ENCODE measurements around the gene KCP. TPM values are rescaled to one million over a fixed set of nuclear protein-coding genes. Genes with fewer than 3 reads are reported as not detected.

KCP gene
- total RNA-seq, 1 experiment from 2014 or later = 1.6 TPM

DNA sequence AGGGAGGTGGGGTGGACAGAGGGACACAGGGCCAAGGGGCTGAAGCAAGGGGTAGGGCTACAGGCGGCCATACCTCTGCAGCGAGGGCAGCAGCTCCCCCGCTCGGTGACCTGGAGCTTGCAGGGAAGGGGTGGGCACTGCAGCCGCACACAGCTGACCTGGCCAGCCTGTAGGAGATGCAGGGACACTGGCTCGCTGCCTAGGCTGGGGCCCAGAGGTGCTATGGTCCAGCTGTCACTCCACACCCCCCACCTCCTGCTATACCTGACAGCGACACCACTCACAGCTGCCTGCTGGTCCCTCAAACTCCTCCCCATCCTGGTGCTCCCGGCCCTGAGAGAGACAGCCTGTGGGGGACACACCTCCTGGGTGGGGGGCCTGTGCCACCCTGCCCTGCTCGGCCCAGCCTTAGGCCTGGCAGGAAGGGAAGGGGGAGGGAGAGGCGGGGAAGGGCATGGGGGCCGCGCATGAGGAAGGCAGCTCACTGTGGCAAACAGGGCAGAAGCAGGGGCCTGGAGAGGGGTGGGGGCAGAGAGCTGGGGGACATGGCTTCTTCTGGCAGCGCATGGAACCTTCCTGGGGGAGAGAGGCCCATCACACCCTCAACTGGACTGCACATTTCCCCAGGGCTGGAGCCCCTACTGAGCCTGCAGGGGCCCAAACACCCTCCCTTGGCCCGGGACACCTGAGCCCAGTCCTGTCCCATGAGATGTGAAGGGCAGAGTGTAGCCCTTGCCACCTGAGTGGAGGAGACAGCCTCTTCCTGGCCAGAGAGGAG is 23.9 kb downstream of the KCP start:
- intact Hi-C loops (cut with micrococcal nuclease) = no loop called here
- Histone ChIP-seq H3K9me2 (ENCODE audit: insufficient read depth) (no peaks in the 10 kb centered on the region), H3K36me3 (ENCODE audit: control insufficient read depth in 1 of 2, insufficient read depth in 2 of 2, low read length in 2 of 2) (no peaks in the 10 kb centered on the region), H3K27ac (ENCODE audit: low read depth, low read length) (no peak overlapping the region), H3K4me3 (replicated peaks in 1 of 2; ENCODE audit: low read depth in 1 of 2, low read length in 2 of 2) (no peak overlapping the region), H4K20me1 (ENCODE audit: insufficient read depth) (no peaks in the 10 kb centered on the region), H2AFZ (ENCODE audit: low read depth, low read length, poor library complexity, severe bottlenecking) (no peak overlapping the region), H3K9ac (ENCODE audit: low read length) (no peak overlapping the region), H3K4me2 (ENCODE audit: low read length) (no peak overlapping the region), H3K9me3 (ENCODE audit: control insufficient read depth in 1 of 2, insufficient read depth in 1 of 2, low read depth in 1 of 2, low read length in 2 of 2) (no peaks in the 10 kb centered on the region), H3K79me2 (ENCODE audit: insufficient read depth, low read length) (no peaks in the 10 kb centered on the region), H3K27me3 (ENCODE audit: insufficient read depth, low read length) (no peaks in the 10 kb centered on the region), H3K4me1 (ENCODE audit: control insufficient read depth in 1 of 2, insufficient read depth in 2 of 2, low read length in 2 of 2) (peaks cover 9 to 41% of the 10 kb centered on the region in 2 experiments)
- BruUV-seq (replicated peaks) = no TSS peak
- ChIA-PET CTCF (interaction anchor here (1.2 kb wide), 1 partner anchor 205 kb away, joined by 3 read pairs; no protein-coding TSS in a partner anchor), POLR2A (no interaction called here), RAD21 (ENCODE audit: low non-redundant PET in 1 of 2, low total read pairs in 2 of 2, uncharacterized antibody in 2 of 2, unreplicated experiment in 2 of 2) (no interaction called here)
- no peak for DNase-seq (ENCODE audit: low read depth, low spot score)
- no peak for ATAC-seq
- TF ChIP-seq RAD21 (IDR thresholded peaks at IDR 0.05; ENCODE audit: low read depth) = no peak
- no peak for TF ChIP-seq SP1 (IDR thresholded peaks at IDR 0.05; ENCODE audit: low read depth)
- TF ChIP-seq EZH2phosphoT487 (IDR thresholded peaks at IDR 0.05; ENCODE audit: borderline replicate concordance) = no peak
- TF ChIP-seq, protein P1, sequence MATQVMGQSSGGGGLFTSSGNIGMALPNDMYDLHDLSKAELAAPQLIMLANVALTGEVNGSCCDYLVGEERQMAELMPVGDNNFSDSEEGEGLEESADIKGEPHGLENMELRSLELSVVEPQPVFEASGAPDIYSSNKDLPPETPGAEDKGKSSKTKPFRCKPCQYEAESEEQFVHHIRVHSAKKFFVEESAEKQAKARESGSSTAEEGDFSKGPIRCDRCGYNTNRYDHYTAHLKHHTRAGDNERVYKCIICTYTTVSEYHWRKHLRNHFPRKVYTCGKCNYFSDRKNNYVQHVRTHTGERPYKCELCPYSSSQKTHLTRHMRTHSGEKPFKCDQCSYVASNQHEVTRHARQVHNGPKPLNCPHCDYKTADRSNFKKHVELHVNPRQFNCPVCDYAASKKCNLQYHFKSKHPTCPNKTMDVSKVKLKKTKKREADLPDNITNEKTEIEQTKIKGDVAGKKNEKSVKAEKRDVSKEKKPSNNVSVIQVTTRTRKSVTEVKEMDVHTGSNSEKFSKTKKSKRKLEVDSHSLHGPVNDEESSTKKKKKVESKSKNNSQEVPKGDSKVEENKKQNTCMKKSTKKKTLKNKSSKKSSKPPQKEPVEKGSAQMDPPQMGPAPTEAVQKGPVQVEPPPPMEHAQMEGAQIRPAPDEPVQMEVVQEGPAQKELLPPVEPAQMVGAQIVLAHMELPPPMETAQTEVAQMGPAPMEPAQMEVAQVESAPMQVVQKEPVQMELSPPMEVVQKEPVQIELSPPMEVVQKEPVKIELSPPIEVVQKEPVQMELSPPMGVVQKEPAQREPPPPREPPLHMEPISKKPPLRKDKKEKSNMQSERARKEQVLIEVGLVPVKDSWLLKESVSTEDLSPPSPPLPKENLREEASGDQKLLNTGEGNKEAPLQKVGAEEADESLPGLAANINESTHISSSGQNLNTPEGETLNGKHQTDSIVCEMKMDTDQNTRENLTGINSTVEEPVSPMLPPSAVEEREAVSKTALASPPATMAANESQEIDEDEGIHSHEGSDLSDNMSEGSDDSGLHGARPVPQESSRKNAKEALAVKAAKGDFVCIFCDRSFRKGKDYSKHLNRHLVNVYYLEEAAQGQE (IDR thresholded peaks at IDR 0.05; ENCODE audit: low read depth) = no peak
- no peak for TF ChIP-seq YY1 (IDR thresholded peaks at IDR 0.05; ENCODE audit: extremely low read depth, insufficient replicate concordance, low read depth, low read length)
- TF ChIP-seq, protein P2, sequence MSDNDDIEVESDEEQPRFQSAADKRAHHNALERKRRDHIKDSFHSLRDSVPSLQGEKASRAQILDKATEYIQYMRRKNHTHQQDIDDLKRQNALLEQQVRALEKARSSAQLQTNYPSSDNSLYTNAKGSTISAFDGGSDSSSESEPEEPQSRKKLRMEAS (IDR thresholded peaks at IDR 0.05) = no peak
- TF ChIP-seq, protein P3, sequence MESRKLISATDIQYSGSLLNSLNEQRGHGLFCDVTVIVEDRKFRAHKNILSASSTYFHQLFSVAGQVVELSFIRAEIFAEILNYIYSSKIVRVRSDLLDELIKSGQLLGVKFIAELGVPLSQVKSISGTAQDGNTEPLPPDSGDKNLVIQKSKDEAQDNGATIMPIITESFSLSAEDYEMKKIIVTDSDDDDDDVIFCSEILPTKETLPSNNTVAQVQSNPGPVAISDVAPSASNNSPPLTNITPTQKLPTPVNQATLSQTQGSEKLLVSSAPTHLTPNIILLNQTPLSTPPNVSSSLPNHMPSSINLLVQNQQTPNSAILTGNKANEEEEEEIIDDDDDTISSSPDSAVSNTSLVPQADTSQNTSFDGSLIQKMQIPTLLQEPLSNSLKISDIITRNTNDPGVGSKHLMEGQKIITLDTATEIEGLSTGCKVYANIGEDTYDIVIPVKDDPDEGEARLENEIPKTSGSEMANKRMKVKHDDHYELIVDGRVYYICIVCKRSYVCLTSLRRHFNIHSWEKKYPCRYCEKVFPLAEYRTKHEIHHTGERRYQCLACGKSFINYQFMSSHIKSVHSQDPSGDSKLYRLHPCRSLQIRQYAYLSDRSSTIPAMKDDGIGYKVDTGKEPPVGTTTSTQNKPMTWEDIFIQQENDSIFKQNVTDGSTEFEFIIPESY (IDR thresholded peaks at IDR 0.05; ENCODE audit: extremely low read depth, insufficient replicate concordance, low read length) = no peak
- TF ChIP-seq, protein P4, sequence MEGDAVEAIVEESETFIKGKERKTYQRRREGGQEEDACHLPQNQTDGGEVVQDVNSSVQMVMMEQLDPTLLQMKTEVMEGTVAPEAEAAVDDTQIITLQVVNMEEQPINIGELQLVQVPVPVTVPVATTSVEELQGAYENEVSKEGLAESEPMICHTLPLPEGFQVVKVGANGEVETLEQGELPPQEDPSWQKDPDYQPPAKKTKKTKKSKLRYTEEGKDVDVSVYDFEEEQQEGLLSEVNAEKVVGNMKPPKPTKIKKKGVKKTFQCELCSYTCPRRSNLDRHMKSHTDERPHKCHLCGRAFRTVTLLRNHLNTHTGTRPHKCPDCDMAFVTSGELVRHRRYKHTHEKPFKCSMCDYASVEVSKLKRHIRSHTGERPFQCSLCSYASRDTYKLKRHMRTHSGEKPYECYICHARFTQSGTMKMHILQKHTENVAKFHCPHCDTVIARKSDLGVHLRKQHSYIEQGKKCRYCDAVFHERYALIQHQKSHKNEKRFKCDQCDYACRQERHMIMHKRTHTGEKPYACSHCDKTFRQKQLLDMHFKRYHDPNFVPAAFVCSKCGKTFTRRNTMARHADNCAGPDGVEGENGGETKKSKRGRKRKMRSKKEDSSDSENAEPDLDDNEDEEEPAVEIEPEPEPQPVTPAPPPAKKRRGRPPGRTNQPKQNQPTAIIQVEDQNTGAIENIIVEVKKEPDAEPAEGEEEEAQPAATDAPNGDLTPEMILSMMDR (IDR thresholded peaks at IDR 0.05 in 2 of 3, conservative IDR thresholded peaks at IDR 0.05 in 1 of 3; ENCODE audit: borderline replicate concordance in 1 of 3, insufficient read depth in 1 of 3, low read depth in 2 of 3, low read length in 2 of 3) = no peak
- TF ChIP-seq JUND (IDR thresholded peaks at IDR 0.05) = no peak

All from HCT116 (cell line).